CD4-positive, alpha-beta T cell treated with Interleukin-17A for 1 hour (primary cell): ENCODE results near the gene SLC11A2.
A peak's percentile ranks its signal among the peaks of the same experiment; 100 is the strongest.

Experiments used
- DNase-seq: peaks from one replicate; pipeline ENCODE4 v3.0.0-alpha.2; 2020

Gene SLC11A2

DNA sequence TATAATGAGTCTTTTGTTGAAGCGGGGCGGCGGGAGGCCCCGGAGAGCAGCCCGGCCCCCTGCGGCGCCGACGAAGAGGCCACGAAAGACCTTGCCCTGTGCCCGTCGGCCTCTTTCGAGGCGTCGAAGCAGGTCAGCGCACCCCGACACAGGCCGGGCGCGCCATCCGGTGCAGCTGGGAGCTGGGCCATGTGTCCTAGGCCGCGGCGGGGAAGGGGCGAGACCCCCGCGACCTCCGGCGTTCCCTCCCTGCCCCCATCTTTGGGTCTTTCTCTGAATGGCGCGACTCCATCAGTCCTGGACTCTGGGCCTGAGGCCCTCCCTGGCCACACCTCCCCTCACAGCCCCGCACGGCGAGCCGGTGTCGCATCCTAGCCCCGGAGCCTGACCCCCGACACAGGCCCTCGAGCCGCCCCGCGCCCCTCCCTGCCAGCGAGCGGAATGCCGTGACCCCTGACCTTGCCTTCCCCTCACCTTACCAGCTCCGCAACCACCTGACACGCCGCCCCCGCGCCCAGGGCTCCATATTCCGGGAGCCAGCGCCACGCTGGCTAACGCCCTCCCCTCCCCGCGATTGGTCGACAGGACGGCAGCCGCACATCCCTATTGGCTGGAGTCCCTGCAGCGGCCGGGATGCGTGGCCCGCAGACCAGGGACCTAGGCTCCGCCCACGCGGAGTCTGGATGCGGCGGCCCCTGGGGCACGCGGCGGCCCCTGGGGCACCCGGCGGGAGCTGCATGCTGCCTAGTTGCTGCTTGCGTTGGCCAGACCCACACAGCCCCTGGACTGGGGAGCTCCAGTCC, at the start of gene SLC11A2:
Gene SLC11A2, minus strand, starts transcription at position 549 of the 803 bp plus-strand sequence. CDS start 15,656 bp downstream, outside the sequence.
- DNase-seq: peak; percentile 92

GRCh38 chr12:51075390-51075789, 49.2 kb upstream of the SLC11A2 start:
- DNase-seq: no peak

- no peak for DNase-seq
Observed at GRCh38 chr12:51071663-51072062, 45.5 kb upstream of the SLC11A2 start.

- DNase-seq: no peak
Observed at GRCh38 chr12:51070004-51070403, 43.8 kb upstream of the SLC11A2 start.

DNA sequence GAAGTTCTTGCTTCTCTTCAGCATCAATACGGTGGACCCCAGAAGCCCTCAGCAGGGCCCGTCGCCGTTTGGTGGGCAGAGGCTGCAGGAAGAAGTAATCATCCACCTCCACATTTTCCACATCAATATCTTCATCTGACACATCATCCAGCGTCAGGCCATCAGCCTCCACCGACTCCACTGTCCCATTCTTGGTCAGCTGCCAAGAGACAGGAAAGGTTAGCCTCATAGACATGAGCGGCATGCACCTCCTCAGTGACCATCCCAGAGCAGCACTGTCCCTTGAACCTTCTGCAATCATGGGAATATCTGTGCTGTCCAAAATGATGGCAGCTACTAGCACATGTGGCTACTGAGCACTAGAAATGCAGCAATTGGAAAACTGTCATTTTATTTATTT, 41.6 kb upstream of the SLC11A2 start:
- DNase-seq: no peak

DNA sequence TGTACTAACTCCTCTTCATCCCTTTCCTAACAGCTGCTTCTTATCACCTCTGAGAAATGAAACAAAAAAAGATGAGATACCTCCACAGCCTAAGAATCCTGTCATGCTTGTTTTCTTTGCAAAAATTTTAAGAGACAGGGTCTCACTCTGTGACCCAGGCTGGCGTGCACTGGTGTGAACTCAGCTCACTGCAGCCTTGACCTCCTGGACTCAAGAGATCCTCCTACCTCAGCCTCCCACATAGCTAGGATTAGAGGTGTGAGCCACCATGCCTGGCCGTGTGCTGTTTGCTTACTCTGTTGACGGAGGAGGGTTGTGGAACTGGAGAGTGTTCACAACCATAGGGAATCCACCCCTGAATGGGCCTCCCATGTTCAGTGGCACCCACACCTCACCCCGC, 41.0 kb upstream of the SLC11A2 start:
- DNase-seq: no peak

GRCh38 chr12:51065530-51065929, 39.3 kb upstream of the SLC11A2 start:
- DNase-seq: no peak

DNA sequence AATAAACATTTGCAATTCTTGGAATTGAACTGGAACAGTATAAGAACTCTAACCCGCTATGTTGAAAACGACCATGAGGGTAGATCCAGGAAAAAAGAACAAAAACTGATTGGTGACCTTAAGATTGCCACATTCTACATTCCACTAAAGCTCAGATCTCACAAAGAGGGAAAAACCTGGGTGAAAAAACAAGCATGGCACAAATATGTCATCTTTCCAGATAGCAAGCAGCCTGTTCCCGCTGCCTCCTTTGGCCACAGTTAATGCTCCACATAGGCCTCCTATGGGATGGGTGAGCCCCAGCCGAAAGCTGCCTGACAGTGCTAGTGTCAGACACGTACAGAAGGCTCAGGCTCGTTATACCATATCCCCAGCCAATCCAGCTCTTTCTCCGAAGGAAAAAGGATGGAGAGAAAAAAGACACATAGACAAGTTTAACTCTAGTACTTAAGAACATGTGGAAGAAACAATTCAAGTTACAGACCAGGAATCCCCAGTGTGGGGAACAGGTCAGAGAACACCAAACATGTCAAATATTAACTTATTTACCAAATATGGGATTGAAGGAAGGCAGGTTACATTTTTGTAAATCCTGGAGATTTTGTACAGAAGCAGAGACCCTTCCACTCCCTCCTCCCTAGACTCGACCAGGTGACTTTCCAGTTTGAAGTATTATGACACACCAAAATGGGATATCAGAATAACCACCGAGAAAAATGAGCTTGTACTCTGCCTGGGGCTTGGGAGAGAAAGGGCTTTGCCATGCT, 36.6 kb upstream of the SLC11A2 start:
- no peak for DNase-seq

- DNase-seq: no peak
Observed at GRCh38 chr12:51059086-51059485, 32.9 kb upstream of the SLC11A2 start.

DNA sequence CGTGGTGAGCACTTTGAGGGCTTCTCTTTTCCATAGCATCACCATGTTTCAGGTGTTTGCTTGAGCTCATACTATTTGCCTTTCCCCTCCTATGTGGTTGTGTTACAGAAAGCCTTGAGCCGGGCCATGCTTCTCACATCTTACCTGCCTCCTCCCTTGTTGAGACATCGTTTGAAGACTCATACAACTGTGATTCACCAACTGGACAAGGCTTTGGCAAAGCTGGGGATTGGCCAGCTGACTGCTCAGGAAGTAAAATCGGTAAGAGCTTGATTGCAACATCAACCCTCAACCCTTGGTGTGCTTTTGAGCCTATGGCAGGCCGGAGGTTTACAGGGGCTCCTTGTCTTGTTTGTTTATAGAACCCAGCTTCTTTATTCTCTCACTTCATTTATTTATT, 30.1 kb upstream of the SLC11A2 start:
- DNase-seq: no peak

- no peak for DNase-seq
Observed at GRCh38 chr12:51055060-51055459, 28.9 kb upstream of the SLC11A2 start.

GRCh38 chr12:51051787-51052186, 25.6 kb upstream of the SLC11A2 start:
- DNase-seq: no peak

GRCh38 chr12:51049525-51049924, 23.3 kb upstream of the SLC11A2 start:
- no peak for DNase-seq

DNA sequence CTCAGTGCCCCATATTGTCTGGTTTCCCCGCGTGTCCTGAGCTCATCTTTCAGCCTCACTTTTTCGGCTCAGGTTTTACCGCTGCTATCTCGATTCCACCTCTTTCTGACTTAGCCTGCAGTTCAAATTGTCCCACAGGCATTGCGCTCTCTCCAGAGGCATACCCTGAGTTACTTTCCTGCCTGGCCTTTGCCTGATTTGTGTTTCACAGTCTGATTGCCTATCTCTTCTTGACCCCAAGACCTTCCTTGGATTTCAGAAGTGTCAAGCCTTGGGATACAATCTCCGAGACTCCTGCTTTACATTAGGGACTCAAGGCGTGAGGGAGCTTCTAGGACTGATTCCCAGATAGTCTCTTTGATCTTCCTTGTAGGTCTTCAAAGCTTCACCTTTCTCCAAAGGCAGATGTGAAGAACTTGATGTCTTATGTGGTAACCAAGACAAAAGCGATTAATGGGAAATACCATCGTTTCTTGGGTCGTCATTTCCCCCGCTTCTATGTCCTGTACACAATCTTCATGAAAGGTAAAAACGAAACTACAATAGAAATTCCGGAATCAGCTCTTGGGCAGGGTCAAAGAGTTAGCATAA, 22.6 kb upstream of the SLC11A2 start:
- DNase-seq: peak; percentile 58

GRCh38 chr12:51047655-51048540, 21.7 kb upstream of the SLC11A2 start, which contains the start of gene LETMD1:
Gene LETMD1 (plus strand): TSS chr12:51048327. CDS start chr12:51048357, 30 bp downstream.
- DNase-seq: peak; percentile 97

DNA sequence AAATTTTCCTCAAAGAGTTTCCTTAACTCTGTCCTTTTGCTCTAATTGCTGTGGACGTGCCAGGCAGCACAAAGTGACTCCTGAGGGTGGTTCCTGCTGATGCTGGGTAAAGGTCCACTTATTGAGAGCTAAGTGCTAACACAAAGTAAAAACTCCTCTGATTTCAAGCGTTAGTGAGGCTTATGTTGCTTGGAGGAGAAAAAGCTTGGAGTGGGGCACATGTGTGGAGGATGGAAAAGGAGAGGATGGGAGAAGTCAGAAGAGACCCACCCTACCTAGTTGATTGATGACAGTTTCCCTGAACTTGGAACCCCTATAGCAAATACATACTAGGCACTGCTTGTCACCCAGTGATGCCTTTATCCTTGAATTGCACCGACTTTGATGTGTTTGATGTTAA, 10.1 kb upstream of the SLC11A2 start:
- DNase-seq: no peak

- no peak for DNase-seq
Observed at GRCh38 chr12:51033457-51034089, 7.4 kb upstream of the SLC11A2 start.

DNA sequence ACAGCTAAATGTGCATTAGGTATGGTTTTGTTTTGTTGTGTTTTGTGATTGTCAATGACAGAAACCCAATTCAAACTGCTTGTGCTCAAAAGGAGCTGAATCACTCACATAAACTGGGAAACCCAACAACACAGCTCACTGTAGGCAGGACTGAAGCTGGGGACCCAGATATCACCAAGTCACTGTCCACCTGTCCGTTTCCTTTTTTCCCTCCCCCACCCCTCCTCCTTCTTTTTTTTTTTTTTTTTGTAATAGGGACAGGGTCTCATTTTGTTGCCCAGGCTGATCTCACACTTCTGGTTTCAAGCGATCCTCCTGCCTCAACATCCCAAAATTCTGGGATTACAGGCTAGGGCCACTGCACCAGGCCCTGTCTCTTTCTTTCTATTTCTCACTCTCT, 6.9 kb upstream of the SLC11A2 start:
- DNase-seq: no peak

GRCh38 chr12:51028813-51029150, 2.6 kb upstream of the SLC11A2 start:
- DNase-seq: no peak

GRCh38 chr12:51028126-51028812, 2.1 kb upstream of the SLC11A2 start:
- peak; percentile 38 for DNase-seq

- DNase-seq: no peak
Observed at GRCh38 chr12:51027342-51027835, 1.2 kb upstream of the SLC11A2 start.
